Stimulated activated CD8-positive, alpha-beta memory T cell treated with anti-CD3 and anti-CD28 coated beads, Interleukin-12 subunit alpha, Interleukin-12 subunit beta, amount 100 ng/mL, for 1 hour (primary cell): Measurements from ENCODE around the gene TMEM141.
"Not testable (repeated sequence)": the region's sequence is repeated elsewhere in the genome, so short reads cannot be mapped to it uniquely, and the experiment has no call there.

ENCODE experiments used
- DNase-seq: peaks from one replicate; pipeline ENCODE4 v3.0.0-alpha.2; 2020; ENCODE audit warnings: low read depth

TMEM141 gene

DNA sequence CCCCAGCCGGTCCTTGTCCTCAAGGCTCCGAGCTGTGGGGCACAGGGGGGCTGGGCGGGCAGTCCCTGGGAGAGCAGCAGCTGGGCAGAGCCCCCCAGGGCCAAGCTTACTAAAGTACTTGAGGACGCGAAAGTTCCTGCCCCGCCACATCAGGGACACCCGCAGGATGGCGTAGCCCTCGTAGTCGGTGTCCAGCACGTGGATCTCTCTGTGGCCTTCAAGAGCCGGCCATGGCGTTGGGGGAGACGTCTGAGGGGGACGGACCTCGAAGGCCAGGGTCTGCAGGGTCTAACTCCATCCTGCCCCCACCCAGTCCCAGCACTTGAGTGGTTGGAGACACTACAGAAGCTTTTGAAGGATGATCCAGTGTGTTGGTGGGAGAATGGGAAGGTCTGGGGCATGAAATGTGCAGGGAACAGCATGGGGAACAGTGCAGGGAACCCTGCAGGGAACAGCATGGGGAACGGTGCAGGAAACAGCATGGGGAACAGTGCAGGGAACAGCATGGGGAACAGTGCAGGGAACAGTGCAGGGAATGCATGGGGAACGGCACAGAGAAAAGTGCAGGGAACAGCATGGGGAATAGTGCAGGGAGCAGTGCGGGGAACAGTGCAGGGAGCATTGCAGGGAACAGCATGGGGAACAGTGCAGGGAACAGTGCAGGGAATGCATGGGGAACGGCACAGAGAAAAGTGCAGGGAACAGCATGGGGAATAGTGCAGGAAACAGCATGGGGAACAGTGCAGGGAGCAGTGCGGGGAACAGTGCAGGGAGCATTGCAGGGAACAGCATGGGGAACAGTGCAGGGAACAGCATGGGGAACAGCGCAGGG lies 35.6 kb upstream of the TMEM141 start:
- not testable (repeated sequence) for DNase-seq

DNA sequence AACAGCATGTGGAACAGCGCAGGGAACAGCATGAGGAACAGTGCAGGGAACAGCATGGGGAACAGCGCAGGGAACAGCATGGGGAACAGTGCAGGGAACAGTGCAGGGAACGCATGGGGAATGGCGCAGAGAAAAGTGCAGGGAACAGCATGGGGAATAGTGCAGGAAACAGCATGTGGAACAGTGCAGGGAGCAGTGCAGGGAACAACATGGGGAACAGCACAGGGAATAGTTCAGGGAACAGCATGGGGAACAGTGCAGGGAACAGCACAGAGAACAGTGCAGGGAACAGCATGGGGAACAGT lies 35.1 kb upstream of the TMEM141 start:
- no peak for DNase-seq

DNA sequence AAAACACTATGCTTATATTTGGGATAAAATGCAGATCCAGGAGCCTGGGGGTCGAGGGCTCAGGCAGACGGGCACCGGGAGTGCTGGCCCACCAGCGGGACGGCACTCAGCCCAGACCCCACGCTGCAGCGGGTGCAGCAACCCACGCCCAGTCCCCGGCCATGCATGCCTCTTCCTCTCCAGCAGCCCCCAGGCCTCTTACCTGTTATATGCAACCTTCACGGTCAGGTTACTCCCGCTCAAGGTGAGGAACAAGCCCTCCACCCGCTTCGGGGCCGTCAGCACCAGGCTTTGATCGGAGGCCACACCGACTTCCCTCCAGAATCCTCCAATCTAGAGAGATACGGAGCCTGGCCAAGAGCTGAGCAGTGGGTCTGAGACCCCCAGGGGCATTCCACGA lies 34.3 kb upstream of the TMEM141 start:
- no peak for DNase-seq

DNA sequence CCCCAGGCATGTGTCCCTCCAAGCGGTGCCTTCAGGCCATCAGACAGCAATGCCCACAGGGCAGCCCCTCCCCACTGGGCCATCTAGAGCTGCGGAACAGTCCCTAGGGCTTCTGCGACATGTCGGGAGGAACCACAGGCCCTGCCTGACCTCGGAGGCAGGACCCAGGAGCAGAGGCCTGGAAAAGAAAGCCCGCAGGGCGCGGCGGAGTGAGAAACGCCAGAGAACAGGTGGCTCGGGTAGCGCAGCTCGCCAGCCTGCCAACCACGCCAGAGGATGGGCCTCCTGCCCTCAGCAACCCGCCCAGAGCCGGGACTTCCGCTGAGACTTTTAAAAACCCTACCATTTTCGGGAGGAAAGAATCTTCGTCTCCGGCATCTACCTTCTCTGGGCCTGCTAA lies 33.8 kb upstream of the TMEM141 start:
- DNase-seq, result no peak

DNA sequence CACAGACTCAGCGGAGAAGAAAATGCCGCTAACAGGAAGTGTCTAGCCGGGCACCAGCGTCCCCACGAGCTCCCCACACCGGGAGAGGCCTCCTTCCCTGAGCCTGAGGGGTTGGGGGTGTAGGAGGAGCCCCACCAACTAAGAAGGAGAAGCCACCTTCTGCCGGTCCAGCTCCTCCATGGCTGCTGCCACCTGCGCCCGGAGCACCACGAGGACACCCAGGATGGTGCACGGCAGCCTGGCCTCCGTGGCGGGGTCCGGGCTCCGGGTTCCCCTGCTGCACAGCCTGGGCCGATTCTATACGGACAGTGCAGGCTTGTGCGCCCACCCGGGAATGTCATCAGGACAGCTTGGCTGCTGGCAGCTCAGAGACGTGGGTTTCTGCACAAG lies 33.4 kb upstream of the TMEM141 start:
- no peak for DNase-seq

DNA sequence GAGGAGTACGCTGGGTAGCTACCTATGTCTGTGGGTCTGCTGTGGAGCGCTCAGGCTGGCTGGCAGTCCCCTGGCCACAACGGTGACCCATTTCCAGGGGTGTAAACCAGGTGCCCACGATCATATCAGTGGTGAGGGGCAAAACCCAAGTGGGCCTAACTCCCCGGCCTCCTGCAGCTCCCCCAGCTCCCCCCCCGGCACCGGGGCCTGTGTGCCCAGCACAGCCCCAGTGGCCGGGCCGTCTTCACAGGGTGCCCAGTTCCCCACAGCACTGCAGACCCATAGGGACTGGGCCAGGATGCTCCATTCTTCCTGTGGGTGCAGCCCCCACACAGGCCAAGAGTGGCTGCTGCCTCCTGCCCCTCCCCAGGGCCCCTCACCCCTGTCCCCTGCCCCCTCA lies 32.1 kb upstream of the TMEM141 start:
- DNase-seq, result no peak

DNA sequence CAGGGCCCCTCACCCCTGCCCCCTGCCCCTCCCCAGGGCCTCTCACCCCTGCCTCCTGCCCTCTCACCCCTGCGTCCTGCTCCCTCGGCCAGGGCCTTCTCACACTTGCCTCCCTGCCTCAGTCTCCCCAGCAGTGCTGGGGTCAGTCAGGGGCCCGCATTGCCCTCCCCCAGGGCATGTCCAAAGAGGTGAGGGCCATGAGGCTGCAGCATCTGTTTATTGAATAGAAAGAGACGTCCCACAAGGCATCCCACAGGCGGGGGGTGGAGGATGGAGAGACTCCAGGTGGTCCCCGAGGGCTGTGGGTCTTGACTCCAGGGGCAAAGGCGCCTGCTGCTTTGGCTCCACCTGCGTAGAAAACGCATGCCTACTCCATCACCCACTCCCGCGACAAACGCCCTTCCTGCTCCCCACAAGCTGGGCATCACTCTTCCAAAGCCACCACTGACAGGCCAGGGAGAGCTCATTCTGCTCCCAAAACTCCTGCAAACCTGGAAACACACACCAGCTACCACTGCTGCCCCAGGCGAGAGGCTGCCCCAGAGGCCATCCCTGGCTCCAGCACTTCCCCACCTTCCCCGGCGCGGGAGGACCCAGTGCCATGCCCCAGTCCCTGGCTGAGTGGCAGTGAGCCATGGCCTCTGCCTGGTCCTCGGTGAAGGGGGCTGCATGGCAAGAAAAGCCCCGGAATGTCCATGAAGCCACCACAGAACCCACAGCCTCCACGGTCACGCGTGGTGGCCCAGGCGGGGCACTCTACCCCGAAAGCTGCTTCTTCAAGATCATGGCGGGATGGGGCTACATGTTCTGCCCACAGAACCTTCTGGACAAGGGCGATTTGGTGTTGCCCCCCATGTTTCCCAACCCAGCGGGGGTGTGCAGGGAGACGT lies 31.5 kb upstream of the TMEM141 start:
- no peak for DNase-seq

DNA sequence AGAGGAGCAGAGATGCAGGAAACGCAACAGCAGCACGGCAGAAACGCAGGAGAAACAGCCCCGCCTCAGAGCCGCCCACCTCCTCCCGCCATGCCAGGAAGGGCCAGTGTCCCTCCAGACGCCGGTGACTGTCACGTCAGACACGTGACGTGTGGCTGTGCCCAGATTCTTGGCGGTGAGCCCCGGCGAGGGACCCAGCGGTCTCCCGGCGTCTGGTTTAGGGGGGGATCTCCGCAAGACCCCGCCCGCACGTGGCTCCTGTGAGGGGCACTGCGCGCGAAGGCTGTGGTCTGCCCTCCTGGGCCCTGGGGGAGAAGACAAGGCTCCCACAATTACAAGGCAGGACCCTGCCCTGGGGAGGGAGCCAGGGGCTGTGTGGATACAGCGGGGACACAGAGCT lies 30.7 kb upstream of the TMEM141 start:
- DNase-seq, result no peak

DNA sequence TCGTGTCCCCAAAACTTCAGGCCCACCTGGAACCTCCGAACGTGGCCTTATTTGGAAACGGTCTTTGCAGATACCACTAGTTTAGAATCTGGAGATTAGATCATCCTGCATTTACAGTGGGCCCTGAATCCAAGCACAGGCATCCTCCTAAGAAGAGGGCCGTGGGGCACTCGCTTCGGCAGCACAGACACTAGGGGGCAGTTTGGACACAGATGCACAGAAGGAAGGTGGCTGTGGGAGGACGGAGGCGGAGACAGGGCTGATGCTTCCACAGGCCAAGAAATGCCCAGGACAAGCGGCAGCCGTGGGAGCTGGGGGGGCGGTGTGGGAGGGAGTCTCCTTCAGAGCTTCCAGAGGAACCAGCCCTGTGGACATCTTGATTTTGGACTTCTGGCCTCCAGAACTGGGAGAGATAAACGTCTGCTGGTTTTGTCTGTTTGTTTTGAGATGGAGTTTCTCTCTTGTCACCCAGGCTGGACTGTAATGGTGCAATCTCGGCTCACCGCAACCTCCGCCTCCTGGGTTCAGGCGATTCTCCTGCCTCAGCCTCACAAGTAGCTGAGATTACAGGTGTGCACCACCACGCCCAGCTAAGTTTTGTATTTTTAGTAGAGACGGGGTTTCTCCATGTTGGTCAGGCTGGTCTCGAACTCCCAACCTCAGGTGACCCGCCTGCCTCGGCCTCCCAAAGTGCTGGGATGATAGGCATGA lies 30.2 kb upstream of the TMEM141 start:
- DNase-seq, result not testable (repeated sequence)

DNA sequence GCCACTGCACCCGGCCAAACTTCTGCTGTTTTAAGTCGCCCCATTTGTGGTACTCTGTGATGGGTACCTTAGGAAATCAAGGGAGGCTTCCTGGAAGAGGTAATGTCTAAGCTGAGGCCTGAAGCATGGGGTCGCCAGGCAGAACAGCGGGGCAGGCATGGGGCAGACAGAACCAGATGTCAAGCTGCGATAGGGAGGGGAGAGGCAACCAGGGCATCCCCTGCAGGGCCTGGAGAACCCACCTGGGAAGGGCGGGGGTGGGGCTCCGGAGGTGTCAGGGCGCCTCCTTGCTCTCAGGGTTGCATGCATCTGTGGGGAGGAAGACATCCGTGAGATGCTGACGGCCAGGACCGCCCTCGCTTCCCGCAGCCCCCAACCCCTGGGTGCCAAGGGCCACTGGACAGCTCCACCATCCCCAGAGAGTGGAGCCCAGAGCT lies 29.6 kb upstream of the TMEM141 start:
- DNase-seq, result no peak

DNA sequence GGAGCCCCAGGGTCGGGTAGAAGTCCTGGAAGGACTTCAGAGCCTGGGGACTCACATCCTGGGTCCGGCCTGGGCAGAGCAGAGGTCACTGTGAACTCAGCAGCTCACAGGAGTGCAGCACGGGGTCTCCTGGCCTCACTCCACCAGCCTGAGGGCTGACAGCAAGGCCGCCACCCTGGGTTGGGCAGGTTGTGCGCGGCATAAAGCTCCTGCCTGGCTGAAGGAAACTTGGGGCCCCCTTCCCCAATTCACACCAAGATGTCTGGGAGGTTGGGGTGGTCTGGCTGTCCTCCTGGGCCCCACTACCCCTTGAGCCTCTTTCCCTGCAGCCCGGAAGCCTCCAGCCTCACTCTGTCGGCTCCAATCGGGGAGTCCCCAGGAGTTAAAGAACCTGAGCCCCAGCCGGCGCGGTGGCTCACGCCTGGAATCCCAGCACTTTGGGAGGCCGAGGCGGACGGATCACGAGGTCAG lies 28.9 kb upstream of the TMEM141 start:
- DNase-seq, result no peak

DNA sequence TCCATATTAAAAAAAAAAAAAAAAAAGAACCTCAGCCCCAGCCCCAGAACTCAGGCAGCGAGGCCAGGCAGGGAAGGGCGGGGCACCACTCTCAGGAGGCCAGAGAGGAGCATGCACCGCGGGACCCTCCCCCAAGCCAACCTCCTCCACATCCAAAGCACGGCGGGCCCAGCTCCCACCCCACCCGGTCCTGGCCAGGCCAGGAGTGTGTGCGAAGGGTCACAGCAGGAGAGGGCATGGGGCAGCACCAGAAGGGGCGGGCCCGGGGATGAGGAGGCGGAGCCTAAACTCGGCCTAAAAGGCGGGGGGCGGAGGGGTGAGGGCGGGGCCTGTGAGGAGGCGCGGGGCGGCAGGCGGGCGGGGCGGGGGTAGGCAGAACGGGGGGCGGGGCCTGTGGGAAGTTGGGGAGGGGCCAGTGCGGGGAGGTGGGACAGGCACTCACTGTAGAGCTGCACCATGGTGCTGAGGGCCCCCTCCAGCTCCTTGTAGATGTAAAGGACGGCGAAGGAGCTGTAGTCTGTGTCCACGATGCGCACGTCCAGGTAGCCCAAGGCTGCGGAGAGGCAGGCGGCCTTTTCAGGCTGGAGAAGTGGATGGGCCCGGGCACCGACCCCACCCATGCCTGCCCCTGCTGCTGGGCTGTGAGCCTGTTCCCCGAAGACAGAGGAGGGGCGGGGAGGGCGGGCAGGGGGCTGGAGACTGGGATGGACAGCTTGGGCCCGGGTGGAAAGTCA lies 28.1 kb upstream of the TMEM141 start:
- no peak for DNase-seq

DNA sequence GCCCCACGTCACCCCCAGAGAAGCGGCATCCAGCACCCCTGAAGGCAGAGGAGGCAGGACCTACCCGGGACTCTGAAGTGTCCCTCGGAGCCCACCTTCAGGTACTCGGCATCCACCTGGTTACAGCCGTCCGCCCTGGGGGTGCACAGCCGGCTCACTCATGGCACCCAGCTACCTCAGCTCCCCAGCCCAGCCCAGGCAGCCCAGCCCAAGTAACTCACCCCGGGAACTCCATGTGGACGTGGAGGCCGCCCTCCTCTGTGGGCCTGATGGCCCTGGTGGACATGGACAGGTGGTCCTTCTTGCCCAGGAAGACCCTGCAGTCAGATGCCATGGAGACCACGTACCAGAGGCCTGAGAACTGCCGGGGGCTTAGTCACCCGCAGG lies 27.5 kb upstream of the TMEM141 start:
- DNase-seq, result no peak

DNA sequence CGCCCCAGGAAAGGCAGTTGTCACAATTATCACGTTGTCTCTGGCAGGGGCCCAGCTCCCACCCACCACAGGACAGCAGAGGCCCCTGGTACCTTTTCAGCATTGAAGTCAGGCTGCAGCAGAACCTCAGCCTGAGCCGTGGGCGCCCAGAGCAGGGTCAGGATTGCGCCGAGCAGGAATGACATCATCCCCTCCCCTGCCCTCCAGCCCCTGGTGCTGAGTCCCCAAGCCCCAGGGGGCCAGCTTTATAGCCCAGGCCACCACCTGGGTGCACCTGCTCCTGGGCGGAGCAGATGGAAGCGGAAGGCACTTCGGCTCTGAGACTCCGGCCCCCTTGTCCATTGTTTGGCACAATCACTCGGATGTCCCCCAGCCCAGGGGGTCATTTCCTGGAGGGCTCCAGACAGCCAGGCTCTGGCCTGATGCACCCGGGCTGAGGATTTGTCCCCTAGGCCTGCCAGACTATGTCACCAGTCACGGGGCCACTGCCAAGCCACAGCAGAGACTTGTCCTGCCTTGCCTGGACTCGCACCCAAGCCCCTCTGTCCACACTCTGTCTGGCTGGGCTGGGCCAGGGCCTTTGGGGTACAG lies 26.7 kb upstream of the TMEM141 start, which contains the start of gene LCN15:
Gene LCN15, minus strand, starts transcription at position 218 of the 591 bp plus-strand sequence. Its CDS starts 30 bp downstream, at position 188.
- DNase-seq, result no peak

DNA sequence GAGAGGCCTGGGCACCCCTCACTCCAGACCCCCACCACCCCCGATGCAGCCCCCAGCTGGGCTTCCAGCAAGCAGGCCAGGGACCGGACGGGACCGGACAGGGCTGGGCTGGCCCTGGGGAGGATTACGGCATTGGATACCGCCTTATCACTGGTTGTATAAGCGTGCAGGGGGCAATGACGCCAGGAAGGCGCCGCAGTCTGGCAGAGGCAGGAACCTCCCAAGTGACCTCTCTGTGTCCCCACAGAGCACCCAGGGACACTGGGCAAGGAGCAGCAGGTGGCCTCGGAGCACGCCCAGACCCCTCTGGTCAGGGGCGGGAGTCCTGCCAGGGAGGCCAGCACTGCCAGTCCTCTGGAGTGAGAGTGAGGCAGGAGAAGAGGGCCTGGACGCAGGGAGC lies 26.1 kb upstream of the TMEM141 start:
- DNase-seq, result no peak

DNA sequence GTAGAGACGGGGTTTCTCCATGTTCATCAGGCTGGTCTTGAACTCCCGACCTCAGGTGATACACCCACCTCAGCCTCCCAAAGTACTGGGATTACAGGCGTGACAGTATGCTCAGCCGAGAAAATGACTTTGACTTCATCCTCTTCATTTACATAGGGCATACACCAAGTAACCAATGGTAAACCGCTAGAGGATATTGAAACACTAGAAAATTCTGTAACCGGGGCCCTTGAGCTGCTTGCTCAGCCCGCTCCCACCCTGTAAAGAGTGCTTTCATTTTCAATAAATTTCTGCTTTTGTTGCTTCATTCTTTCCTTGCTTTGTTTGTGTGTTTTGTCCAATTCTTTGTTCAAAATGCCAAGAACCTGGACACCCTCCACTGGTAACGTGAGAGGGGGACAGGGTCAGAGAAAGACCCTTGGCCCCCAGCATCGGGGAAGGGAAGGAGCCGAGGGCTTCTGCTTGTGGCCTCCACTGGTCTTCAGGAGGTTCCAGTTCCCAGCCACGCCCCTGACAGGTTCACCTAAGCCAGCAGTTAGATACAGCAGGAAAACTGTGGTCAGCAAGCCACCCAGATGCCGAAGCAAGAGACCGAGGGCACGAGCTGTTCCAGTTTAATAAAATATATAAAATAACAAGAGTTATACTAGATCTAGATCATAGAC lies 25.3 kb upstream of the TMEM141 start:
- not testable (repeated sequence) for DNase-seq

DNA sequence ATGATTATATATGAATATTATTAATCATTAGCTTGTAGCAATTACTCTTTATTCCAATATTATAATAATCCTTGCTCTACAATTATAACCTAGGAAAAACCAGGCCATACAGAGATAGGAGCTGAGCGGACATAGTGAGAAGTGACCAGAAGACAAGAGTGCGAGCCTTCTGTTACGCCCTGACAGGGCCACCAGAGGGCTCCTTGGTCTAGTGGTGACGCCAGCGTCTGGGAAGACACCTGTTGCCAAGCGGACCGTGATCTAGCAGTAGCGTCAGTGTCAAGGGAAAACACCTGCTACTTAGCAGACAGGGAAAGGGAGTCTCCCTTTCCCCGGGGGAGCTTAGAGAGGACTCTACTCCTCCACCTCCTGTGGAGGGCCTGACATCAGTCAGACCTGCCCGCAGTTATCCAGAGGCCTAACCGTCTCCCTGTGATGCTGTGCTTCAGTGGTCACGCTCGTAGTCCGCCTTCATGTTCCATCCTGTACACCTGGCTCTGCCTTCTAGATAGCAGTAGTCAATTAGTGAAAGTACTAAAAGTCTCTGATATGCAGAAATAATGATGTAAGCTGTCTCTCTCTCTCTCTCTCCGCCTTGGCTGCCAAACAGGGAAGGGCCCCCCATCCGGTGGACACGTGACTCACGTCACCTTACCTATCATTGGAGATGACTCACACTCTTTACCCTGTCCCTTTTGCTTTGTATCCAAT lies 24.6 kb upstream of the TMEM141 start:
- not testable (repeated sequence) for DNase-seq

DNA sequence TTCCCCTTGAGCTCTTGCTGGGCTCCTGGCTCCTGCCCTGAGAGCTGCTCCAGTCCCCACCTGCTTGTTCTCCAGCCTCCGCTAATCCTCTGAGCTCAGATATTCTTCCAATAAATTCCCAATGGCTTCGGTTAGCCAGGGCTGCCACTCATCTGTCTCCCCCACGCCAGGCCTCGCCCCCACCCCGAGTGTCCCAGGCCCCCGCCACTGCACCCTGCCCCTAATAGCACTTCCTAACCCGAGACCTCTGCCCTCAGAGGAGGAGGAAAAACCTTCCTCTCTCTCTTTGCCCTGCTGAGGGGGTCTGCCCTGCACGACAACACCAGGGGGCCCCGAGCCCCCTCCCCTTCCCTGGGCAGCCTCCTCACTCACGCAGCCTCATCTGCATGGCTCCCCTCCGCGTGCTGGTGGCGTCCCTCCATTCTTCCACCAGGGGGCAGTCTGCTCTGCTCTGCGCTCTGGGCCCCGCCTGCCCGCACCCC lies 21.4 kb upstream of the TMEM141 start:
- no peak for DNase-seq

DNA sequence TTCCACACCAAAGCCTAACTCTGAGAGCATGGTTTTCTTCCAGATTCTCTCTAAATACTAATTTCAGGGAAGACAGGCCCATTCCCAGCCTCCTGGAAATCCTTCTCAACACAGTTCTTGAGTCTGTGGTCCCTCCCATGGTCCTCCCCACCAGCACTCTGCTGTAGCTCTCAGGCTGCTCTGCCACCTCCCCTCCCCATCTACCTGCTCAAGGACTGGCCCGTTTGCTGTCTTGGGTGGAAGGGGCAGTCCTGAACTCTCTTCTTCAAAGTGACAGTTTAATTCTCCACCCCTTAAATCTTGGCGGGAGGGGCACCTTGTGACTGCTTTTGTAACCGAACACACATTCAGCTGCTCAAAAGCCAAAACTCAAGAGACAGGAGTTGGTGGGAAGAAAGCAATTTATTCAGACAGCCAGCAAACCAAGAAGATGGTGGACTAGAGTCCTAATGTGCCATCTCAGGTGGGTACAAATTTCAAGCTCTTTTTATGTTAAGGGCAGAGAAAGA lies 19.2 kb upstream of the TMEM141 start:
- no peak for DNase-seq
